SK-N-MC (cell line): Measurements from ENCODE around the gene BRINP3.

Experiments used
- EZH2 ChIP-seq: fragments of 200-600 bp; sonication (generic); IDR thresholded peaks from one replicate; pipeline ENCODE4 v1.6.1; 2017; ENCODE audit warnings: antibody characterized with exemption
- POLR2AphosphoS5 ChIP-seq: IDR thresholded peaks from 2 replicates; pipeline ENCODE4 v1.6.1; 2012; ENCODE audit warnings: mild to moderate bottlenecking, low read depth, low read length, borderline replicate concordance

DNA sequence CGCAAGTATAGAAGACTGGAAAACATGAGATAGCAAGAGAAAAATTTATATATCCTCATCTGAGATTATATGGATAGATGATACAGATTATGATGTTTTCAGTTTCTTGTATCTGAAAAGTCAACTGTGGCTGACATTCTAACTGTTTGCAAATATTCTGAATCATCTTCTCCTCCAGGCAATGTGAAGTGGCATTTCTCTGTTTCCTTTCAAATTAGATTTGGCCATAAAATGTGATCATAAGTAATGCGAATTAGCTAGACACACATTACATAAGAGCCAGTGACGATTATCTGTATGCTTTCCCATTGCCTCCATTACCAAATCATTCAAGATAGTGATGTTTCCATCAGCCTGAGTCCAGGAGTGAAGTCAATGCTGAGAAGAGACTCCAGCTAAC is 265.2 kb downstream of the BRINP3 start:
- TF ChIP-seq POLR2AphosphoS5 (no peak), EZH2 (no peak)
